H1 (cell line): ENCODE results near the gene DLX5. TPM values are rescaled to one million over a fixed set of nuclear protein-coding genes. Genes with fewer than 3 reads are reported as not detected.
A peak's percentile ranks its signal among the peaks of the same experiment; 100 is the strongest.

Experiments
- ATF2 ChIP-seq: IDR thresholded peaks from 2 replicates; pipeline ENCODE4 v1.6.1; 2012; ENCODE audit warnings: low read length, inconsistent platforms
- CEBPB ChIP-seq: IDR thresholded peaks from 2 replicates; pipeline ENCODE4 v1.6.1; 2012; ENCODE audit warnings: low read depth, low read length
- KDM5A ChIP-seq: fragments of 200-600 bp; IDR thresholded peaks from 2 replicates; pipeline ENCODE4 v1.7.1; 2012; ENCODE audit warnings: mild to moderate bottlenecking, low read length, inconsistent platforms, mixed read lengths
- TAF1 ChIP-seq: IDR thresholded peaks from 2 replicates; pipeline ENCODE4 v1.6.1; 2011; ENCODE audit warnings: mild to moderate bottlenecking, low read depth, low read length
- TEAD4 ChIP-seq: IDR thresholded peaks from 2 replicates; pipeline ENCODE4 v1.6.1; 2012; ENCODE audit warnings: low read depth, low read length, inconsistent platforms, mixed read lengths
- ZNF274 ChIP-seq: IDR thresholded peaks from 2 replicates; pipeline ENCODE4 v1.7.0; 2012; ENCODE audit warnings: low read length, borderline replicate concordance; ENCODE audit errors: extremely low read depth
- polyA plus RNA-seq, 7 experiments: library from polyadenylated mRNA; depleted of rRNA in 3 of 7; stranded (reverse) in 5 of 7; unstranded in 2 of 7; fragments of >200 nt in 5 of 7; fragments of 200-250 nt in 2 of 7; gene quantifications; 1 replicate in 5 of 7; 2 replicates in 1 of 7; 4 replicates in 1 of 7; pipeline versions ENCODE4 v1.2.1 to v1.2.3, GENCODE V29; 2011 to 2013; ENCODE audit warnings: missing spikeins in 2 of 7, mixed read lengths in 2 of 7
- total RNA-seq: library from RNA; stranded (reverse); fragmentation: NEBNext Ultra II Directional; extraction: Animal tissue kit (Norgen Biotek cat#: 25700); gene quantifications from 2 replicates; pipeline ENCODE4 v1.2.1, GENCODE V29; 2021

Gene DLX5
- total and polyA plus RNA-seq, 2 of the 8 experiments (the other 6 are each of a cell fraction or from before 2014, with no cell fraction given), result not detected

- TF ChIP-seq TAF1 (no peak), ZNF274 (no peak), TEAD4 (0 out of 2 replicates have a peak, but pooled peaks have one; percentile 53), CEBPB (peak; percentile 88), KDM5A (no peak), ATF2 (no peak)
- TF ChIP-seq, all 59 proteins: peak for 4
These were observed 3.0 kb upstream of the DLX5 start (continued) for GRCh38 chr7:97027427-97028234.
